GM21423 (cell line): ENCODE data around the gene MAOB.
"Not testable (repeated sequence)": the region's sequence is repeated elsewhere in the genome, so short reads cannot be mapped to it uniquely, and the experiment has no call there.

Experiments used
- ATAC-seq: cut with Tn5 transposase; IDR thresholded peaks from one replicate; pipeline ENCODE4 v1.9.1; 2021; ENCODE audit warnings: mild to moderate bottlenecking, moderate library complexity; ENCODE audit not compliant: unreplicated experiment

Gene MAOB

DNA sequence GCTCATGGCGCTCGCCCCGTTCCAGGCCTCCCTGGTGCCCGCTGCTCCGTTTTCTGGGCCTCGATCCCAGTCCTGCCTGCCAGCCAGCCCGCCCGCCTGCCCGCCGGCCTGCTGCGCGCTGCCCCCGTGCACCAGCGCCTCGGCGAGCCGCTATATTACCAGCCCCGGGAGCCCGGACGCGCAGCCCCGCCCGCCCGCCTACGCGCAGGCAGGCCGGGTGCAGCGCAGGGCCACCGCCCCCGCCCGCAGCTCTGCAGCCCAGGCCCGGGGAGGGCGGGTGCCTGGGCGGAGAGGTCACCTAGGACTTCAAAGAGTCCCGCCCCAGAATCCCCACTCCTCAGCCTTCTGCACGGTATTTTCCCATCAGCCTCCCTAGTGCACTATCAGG is at the start of gene MAOB:
MAOB (minus strand) TSS at position 157 of the 388 bp plus-strand sequence; CDS start at position 6, 151 bp downstream.
- ATAC-seq, result no peak

DNA sequence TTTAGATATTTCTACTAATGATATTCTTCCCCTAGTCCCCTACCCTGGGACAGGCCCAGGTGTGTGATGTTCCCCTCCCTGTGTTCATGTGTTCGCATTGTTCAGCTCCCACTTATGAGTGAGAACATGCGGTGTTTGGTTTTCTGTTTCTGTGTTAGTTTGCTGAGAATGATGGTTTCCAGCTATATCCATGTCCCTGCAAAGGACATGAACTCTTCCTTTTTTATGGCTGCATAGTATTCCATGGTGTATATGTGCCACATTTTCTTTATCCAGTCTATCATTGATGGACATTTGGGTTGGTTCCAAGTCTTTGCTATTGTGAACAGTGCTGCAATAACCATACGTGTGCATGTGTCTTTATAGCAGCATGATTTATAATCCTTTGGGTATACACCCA is 39.8 kb upstream of the MAOB start:
- ATAC-seq, result not testable (repeated sequence)

DNA sequence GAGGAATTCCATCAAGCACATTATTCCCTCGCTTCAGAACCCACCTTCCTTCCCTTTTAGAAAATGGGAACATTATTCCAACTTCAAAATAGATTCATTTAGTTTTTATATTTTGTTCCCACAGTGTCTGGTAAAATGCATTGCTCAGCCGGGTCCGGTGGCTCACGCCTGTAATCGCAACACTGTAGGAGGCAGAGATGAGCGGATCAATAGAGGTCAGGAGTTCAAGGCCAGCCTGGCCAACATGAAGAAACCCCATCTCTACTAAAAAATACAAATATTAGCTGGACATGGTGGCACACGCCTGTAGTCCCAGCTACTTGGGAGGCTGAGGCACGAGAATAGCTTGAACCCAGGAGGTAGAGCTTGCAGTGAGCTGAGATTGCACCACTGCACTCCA is 28.5 kb upstream of the MAOB start:
- ATAC-seq, result not testable (repeated sequence)

DNA sequence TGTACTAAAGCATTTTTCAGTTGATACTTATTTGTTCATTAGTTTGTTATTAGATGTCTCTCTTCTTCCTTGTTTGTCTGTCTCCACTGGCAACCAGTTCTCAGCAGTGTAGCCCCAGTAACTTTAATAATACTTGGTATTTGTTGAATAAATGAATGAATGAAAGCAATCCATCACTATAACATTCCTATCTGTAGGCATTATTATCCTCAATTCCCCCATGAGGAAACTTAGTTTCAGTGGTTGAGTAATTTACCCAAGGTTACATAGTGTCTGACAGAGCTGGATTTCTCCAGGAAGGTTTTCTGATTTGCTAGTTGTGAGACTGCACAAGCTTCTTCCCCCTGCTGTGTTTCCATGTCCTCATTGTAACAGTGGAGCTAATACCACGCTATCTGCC is 27.8 kb upstream of the MAOB start:
- no peak for ATAC-seq

DNA sequence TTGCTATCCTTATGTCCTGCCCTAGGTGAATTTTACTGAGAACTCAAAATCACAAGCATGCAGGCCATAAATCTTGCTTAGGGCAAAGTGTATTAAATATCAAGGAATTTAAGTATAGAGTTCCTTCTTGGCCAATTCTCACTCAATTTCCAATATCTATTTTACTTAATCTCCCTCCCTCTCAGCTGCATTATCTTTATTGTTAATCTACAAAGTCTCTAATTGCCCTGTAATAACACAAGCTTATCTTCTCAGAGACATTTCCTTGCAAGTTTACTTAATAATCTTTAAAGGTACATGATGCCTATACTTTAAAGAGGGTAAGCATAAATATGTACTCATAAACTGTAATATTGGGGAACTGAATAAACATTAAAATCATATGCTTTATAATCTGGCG is 26.9 kb upstream of the MAOB start:
- ATAC-seq, result no peak

DNA sequence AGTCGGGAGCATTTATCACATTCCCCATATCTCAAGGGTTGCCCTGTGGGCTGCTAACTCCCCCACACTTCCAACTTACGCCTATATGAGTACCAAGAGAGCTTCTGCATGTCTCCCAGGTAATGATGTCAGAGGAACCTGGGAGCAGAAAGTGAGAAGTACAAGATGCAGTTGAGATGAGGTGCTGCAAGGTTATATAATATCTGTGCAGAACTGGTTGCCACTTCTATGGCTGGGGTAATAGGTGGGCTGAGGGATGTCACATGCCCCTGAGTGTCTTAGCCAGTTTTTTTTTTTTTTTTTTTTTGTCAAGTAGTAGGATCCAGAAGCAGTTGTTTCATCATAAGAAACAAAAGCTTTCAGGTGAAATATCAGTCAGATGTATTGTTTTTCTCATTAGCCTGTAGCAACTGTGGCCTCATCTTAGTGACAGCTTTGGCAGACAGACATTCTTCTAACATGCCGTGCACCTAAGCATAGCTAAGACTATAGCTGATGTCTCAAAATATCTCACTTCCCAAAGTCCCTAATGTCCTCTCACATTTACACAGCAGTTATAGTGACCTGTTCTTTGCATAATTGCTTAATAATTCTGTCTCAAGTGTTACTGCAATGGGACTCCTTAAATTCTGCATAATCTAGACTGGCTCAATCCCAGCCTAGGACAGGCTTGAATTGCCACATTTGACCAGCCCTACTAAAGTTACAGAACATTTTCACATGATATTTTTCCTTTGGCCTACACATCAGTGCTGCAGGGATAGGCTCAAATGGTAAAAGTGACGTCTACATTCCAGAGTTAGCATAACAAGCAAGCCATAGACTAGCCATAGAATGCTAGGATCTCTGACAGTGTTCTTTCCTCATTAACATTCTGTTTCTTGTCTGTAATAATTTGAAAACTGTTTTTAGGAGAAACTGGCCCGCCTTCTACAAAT is 17.9 kb upstream of the MAOB start:
- no peak for ATAC-seq

DNA sequence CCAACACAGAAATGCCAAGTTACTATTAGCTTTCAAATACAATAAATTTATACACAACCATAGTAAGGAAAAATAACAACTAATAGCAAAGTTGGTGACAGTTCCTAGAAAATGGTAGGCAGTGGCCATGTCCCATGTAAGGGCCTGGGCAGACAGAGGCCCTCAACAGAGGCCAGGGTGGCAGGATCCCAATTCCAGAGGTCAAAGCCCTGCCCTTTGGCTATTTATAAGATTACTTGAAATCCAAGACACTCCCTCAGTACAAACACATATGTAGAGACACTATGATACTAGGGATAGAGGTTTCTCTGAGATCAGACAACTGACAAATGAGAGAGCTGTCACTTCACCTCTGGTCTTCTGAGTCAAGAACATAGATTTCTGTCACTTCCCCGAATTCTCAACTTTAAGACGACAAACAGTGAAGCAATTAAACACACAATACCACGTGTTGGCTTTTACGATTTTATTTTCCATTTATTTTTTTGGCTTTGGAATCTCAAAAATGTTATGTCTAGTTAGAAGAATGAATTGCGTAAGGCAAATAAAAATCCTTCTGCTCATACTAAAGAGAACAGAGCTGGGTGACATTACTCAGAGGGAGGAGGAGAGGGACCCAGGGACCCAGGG is 16.3 kb upstream of the MAOB start:
- no peak for ATAC-seq

DNA sequence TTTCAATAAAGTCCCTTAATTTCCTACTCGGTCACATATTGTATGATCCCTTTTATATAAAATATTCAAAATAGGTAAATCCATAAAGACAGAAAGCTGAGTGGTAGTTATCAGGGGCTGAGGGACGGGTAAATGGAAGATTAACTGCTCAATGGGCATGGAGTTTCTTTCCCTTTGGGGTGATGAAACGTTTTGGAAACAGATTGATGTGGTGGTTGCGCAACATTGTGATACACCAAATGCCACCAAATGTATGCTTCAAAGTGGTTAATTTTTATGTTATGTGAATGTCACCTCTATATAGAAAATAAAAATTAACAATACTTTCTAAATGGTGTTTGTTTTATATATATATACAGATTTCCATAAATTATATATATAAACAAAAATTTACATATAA is 15.0 kb upstream of the MAOB start:
- ATAC-seq, result no peak

DNA sequence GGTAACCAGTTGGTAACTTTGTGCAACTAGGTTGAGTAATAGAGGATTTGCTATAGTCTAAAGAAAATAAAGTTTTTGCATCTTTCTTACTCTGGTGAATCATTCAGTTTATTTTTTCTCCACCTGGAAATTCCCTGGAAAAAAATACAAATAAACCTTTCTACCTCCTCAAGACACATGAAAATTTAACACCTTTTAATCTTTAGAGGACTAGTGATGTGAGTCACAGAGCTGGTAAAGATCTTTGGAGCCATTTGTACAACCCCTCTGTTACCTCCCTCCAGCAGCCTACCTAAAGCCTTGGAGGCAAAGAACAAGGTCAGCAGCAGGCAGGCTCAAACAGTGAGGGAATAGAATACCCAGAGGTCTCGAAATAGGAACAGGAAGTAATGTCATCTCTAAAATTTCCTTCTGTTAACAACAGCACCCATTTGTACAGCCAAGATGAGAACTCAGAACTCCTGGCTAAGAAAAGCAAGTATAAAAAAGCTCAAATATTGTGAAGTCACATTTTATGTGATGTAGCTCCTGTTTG is 10.2 kb upstream of the MAOB start:
- ATAC-seq, result no peak

DNA sequence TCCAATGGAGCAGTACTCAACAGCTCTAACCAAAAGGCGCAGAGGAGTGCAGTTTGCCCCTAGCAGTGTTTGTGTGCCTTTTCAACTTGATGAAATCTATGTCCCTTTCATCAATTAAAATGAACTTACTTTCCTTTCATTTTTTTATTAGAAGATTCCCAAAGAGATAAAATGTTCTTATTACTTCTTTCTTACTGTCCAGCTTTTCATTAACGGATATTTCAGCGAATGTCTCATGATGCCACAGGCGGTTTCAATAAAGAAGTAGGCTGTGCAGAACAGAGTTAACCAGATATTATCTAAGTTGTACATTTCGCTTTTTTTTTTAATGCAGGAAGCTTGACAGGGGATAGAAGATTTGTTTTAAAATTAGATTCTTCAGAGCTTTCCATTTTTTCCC is 3.4 kb upstream of the MAOB start:
- no peak for ATAC-seq

DNA sequence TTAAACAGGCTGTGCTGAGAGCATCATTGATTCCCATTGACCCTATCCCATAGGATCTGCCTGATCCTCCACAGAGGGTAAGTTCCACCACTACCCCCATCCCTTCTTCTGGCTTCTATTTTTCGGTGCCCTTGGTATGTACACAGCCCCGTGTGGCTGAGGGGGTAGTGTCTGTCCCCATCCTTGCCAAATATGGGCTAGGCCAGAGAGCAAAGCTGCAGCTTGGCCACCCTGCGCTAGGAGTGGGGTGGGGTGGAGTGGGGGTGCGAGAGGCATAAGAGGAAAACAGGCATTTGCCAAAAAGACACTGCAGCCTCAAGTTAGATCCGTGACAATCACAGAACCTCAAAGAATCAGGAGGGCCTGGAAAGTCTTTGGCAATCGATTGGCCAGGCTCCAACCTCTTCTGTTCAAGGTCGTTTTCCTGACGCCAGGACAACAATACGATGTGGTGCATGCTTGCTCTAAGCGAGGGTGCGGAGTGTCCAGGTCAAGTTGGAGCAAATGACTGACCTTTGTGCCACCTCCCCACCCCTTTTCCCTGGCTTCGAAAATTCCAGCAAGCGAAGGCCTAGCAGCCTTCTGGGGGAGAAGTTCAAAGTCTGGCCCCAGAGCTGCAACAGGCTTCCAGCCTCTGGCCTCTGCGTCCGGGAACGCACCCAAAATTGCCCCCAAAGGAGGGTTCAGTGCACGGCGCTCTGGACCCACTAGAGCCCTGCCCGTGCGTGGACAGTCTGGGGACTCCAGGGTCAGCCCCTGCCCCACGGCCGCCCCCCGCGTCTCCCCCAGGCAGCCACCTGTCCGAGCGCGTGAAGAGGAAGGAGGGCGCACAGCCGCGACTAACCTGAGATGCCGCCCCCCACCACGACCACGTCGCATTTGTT is 598 bp downstream of the MAOB start:
- ATAC-seq, result no peak

DNA sequence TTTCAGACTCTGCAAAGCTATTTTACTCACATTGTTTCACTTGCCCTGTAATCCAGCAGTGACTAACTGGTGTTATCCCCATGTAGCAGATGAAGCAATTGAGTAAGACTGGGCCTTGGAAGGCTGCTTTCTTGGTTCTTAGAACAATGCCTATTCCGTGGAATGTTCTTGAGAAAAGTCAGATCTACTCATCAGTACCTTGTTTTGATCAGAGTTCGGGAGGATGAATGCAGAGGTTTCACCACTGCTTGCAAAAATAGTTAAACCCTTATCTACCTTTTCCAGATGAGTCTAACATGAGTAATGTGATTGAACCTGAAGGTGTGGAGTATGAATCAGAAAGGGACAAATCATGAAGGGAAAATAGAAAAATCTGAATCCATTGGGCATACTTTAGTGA is 1.8 kb downstream of the MAOB start:
- ATAC-seq, result no peak

DNA sequence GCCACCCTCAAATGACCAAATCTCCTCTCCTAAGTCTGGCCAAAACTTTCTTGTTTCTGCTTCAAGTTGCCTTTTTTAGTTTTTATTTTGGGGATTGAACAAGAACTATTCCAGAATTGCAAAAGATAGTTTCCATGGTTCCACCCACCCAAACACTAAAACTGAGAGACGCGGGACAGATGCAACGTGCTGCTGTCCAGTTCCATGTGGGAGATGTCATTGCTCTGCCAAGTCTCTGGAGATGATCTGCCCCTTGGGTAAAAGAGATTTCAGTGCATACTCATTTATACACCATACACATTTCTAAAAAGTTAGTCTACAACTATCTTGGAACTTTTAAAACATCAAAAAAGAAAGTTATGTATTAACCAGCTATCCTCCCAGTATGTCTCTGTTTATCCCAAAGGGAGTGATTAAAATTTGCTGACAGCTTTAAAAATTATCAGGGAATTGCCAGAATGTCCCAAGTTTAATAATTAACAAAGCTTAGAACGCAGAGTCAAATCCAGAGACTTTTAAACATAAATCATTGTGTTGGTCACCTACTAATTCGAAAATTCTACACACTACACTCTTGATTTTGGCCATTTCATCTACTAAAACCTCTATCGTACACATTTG is 3.2 kb downstream of the MAOB start:
- no peak for ATAC-seq

DNA sequence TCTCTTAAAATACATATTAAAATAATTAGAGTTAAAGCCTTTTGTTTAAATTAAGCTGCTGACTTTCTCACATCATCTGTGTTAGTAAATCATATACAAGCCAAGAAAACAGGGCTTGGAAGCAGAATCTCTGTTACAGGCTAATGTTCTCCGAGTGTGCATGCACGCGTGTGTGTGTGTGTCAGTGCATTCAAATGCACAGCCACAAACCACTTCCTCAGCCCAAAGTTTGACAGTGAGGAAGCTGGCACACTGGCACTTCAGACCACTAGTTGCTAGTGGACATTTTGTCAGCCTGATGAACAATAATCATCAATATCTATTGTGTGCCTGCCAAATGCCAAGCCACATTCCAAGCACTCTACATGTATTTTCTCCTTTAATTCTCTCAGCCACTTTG is 5.6 kb downstream of the MAOB start:
- ATAC-seq, result no peak

DNA sequence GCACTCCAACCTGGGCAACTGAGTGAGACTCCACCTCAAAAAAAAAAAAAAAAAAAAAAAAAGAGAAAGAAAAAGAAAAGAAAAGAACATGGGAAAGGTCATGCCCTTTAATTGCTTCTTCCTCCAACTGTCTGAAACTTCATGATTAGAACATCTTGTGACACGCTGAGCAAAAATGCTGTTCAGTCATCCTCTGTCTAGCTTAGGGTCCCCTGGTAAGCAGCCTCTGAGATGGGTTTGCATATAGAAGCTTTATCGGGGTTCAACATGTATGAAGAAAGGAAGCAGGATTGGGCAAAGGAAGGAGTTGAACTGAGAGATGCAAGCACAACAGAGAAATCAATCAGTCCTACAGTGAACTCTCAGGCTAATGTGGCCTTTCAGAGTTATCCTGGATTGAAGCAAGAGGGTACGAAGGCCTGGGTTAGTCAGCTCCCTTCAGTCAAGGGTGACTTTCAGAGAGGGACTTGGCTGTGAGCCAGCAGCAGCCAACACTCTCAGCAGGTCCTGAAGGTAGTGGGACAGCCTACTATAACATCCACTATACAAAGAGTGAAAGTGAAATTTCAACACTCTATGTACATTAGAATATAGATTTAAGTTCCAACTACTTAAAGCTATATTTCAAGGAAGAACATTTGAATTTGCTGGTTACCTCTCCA is 11.4 kb downstream of the MAOB start:
- no peak for ATAC-seq

DNA sequence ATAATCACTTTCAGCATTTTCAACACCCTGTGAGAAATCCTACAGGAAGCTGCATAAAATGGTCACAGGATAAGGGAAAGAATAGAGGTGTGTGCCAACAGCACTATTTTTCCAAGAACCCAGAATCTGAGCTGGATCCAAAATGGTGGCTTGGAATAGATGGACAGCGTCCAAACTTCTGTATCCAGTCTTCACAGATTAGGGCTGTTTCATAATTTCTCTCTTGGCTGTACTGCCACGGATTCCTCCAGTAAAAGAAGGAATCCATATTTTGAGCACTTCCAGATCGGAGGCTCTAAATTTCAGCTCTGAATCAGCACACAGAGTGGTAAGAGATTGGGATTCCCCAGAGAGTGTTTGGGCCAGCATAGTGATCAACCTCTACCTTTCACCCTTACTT is 12.2 kb downstream of the MAOB start:
- ATAC-seq, result no peak

DNA sequence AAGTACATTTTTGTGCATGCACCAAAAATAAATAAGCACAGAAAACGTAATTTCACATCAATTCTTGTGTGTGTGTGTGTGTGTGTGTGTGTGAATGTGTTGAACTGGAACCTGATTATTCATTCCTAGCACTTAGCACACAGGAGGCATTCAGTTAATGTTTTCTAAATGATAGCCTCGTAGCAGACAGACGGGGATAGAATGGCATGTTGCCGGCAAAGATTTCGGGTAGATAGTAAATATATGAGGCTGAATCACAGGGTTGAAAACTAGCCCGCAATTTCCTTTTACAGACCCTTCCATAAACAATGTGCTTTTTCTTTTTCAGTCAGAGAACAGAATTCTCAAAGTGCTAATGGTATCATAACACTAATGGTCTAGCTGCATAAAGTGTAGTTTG is 13.5 kb downstream of the MAOB start:
- no peak for ATAC-seq

DNA sequence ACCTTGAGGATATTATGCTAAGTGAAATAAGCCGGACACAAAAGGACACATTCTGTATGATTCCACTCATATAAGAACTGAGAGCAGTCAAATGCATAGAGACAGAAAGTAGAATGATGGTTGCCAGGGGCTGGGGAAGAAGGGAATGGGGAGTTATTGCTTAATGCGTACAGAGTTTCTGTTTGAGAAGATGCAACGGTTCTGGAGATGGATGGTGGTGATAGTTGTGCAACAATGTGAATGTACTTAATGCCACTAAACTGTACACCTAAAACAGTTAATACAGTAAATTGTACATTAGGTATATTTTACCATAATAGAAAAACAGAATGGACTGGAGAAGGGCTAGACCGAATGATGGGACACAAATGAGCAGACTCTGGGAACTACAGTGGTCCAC is 15.8 kb downstream of the MAOB start:
- no peak for ATAC-seq

DNA sequence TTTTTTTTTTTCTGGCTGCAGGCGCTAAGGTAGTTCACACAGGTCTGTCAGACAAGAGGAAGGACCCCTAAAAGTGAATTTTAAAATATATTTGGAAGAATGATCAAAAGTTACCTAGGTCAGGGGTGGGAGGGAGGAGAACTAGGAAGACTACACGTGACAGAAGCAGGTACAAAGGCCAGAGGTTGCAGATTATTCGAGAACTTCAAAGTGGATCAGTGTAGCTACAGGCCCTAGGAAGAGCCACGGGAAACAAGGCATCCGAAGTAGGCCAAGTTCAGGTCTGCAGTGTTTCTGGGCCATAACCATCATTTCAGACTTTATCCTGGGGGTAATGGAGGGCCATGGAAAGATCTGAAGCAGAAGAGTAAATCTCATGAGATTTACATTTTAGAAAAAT is 16.5 kb downstream of the MAOB start:
- no peak for ATAC-seq

DNA sequence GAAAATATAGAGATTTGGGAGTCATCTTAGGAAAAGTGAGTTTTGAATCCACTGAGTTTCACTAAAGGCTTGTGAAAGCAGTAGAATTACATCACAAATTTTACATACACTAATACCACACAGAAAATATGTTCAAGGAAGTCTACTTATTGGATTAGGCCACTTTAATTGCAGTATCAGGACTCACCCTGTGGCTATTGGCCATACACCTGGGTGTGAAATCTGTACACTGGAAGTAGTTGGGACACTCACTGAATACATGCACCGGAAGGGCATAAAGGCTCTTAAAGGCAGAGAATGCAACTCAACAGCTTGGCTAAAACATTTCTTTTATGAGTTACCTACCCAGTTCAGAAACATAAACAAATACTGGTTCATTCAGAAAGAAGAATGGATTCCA is 19.8 kb downstream of the MAOB start:
- ATAC-seq, result no peak
